GM13976 (cell line): ENCODE measurements around the gene EBF3.

Experiments used
- DNase-seq: peaks from one replicate; pipeline ENCODE4 v3.0.0; 2012; ENCODE audit warnings: low spot score
- in situ Hi-C: fragments of 300-500 bp; cut with MboI; formaldehyde crosslinking; loops from one replicate; pipeline ENCODE4 v1.12.0; 2022; ENCODE audit warnings: low sequenced_read_pairs, mixed read lengths, inconsistent platforms; ENCODE audit not compliant: unreplicated experiment
- TF ChIP-seq, protein P1 (sequence below): IDR thresholded peaks from 2 replicates; pipeline ENCODE4 v1.5.1; 2012; ENCODE audit warnings: borderline replicate concordance, mild to moderate bottlenecking; ENCODE audit not compliant: insufficient read depth; ENCODE audit errors: extremely low read depth, missing control alignments, control extremely low read depth

Gene EBF3

GRCh38 chr10:129937351-129937751 is 26.7 kb downstream of the EBF3 start:
- no peak for DNase-seq
- TF ChIP-seq, protein P1, sequence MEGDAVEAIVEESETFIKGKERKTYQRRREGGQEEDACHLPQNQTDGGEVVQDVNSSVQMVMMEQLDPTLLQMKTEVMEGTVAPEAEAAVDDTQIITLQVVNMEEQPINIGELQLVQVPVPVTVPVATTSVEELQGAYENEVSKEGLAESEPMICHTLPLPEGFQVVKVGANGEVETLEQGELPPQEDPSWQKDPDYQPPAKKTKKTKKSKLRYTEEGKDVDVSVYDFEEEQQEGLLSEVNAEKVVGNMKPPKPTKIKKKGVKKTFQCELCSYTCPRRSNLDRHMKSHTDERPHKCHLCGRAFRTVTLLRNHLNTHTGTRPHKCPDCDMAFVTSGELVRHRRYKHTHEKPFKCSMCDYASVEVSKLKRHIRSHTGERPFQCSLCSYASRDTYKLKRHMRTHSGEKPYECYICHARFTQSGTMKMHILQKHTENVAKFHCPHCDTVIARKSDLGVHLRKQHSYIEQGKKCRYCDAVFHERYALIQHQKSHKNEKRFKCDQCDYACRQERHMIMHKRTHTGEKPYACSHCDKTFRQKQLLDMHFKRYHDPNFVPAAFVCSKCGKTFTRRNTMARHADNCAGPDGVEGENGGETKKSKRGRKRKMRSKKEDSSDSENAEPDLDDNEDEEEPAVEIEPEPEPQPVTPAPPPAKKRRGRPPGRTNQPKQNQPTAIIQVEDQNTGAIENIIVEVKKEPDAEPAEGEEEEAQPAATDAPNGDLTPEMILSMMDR, result no peak
- in situ Hi-C loops, result no loop called here

GRCh38 chr10:129936923-129937300 is 27.2 kb downstream of the EBF3 start:
- TF ChIP-seq, protein P1, result no peak
- in situ Hi-C loops, result no loop called here
- no peak for DNase-seq

DNA sequence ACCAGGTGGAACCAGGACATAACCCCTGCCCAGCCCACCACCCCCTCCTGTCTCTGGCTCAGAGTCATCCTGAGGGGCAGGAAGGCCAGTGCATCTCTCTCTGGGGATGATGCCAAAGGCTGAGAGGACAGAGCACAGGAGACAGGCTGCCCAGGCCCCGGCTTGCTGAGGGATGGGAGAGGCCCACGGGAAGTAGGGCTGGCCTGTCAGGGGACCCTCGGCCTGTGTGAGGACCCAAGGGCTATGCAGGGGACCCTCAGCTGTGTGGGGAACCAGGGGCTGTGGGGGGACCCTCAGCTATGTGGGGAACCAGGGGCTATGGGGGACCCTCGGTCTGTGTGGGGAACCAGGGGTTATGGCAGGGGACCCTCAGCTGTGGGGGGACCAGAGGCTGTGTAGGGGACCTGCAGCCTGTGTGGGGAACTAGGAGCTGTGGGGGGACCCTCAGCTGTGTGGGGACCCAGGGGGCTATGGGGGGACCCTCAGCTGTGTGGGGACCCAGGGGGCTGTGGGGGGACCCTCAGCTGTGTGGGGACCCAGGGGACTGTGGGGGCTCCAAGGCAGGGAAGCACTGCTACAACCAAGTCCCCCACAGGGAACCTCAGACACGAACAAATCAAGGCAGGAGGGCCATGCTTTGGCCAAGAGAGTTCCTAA is 27.7 kb downstream of the EBF3 start:
- in situ Hi-C loops, result no loop called here
- DNase-seq, result no peak
- TF ChIP-seq, protein P1, result no peak

GRCh38 chr10:129935867-129936152 is 28.3 kb downstream of the EBF3 start:
- no peak for DNase-seq
- in situ Hi-C loops, result no loop called here
- TF ChIP-seq, protein P1, result no peak

DNA sequence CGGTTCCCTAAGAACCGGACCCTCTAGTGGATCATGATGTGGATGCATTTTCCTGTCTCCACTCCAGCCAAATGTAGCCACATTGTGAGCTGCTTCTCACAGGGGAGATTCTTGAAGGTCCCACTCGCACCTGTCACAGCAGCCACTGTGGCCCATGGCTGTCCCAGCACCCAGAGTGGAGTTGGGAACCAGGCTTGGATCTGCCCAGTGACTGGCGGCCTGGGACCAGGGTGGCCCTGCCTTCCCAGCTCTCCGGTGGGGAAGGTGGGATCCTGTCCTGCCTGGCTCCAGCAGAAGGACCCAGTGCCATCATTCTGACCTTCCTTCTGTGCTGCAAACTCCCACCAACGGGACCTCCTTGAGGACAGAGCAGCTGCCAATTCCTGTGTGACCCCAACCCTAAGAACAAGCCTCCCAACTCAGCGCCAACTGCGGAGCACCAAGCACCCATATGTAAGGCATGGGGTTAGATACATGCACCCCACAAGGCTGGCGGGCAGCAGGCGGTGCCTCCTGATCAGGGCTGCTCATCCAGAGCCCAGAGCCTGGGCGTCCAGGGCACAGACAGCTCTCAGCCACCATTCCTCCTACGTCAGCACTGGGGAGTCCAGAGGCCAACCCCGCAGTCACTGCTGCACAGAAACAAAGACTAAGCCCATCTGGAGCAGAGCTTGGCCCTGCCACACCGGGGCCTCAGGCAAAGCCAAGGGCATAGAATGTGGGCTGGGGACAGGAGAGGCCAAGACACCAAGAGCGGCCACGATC is 28.8 kb downstream of the EBF3 start:
- no peak for DNase-seq
- TF ChIP-seq, protein P1, result no peak
- in situ Hi-C loops, result no loop called here

DNA sequence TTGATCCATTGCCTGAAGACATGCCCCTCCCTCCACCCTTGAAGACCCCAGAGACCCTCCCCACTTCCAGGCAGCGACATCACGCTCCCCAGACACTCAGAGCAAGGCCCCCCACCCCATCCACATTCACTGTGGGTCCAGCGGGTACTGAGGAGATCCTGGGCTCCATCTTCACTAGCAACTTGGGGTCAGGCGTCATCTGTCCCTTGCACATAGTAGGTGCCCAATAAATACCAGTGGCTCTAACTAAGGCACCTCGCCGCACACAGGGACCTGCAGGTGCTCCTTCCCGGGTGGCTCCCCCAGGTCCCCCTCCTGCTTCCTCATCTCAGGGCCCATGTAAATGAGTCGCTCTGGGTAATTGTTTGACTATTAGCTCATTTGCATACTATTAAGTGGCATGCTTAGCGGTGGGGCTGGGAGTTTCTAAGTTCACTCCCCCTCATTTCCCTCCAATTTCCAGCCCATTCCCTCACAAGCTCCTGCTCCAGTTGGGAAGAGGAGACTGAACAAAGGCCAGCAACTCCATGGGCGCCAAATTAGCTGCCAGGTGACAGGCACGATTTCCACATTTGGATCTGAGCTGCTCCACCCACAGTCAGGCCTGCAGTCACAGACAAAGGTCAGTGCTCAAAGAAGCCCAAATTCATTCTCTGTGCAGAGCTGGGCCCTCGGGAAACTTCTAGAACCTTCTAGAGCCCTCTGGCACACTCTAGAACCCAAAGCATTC is 29.7 kb downstream of the EBF3 start:
- no peak for DNase-seq
- in situ Hi-C loops, result no loop called here
- TF ChIP-seq, protein P1, result no peak
